Measurements from ENCODE around the gene SGK1. TPM values are rescaled to one million over a fixed set of nuclear protein-coding genes. Genes with fewer than 3 reads are reported as not detected.

SGK1 gene
- total RNA-seq, 1 experiment from 2014 or later, result 42.6 TPM

- Mint-ChIP-seq H3K4me3 (ENCODE audit: unreplicated experiment) (no peak overlapping the region), H3K27ac (ENCODE audit: unreplicated experiment) (no peak overlapping the region), H3K36me3 (ENCODE audit: insufficient read depth, unreplicated experiment) (peaks cover 10% of the 10 kb centered on the region), H3K9me3 (ENCODE audit: unreplicated experiment) (peaks cover 9% of the 10 kb centered on the region), H3K4me1 (ENCODE audit: low read depth, unreplicated experiment) (peaks cover 18% of the 10 kb centered on the region), H3K27me3 (ENCODE audit: insufficient read depth, unreplicated experiment) (no peaks in the 10 kb centered on the region)
- Histone ChIP-seq H3K4me3 (ENCODE audit: low read depth, low read length) (no peak overlapping the region), H3K9me3 (no peaks in the 10 kb centered on the region), H3K27me3 (replicated peaks; ENCODE audit: control insufficient read depth, insufficient read depth, low read length) (no peaks in the 10 kb centered on the region), H3K4me1 (peaks cover 20% of the 10 kb centered on the region), H3K36me3 (ENCODE audit: control insufficient read depth, insufficient read depth, low read length) (no peaks in the 10 kb centered on the region)
- ChIA-PET POLR2A (no interaction called here), CTCF (no interaction called here)
- intact Hi-C loops (cut with micrococcal nuclease; ENCODE audit: unreplicated experiment), result no loop called here
- BruUV-seq (replicated peaks), result no TSS peak
- TF ChIP-seq CTCF (IDR thresholded peaks at IDR 0.05; ENCODE audit: insufficient read depth in 1 of 2, low read depth in 1 of 2, low read length in 1 of 2, severe bottlenecking in 1 of 2, unreplicated experiment in 1 of 2), result no peak
- DNase-seq, result no peak
Measured at GRCh38 chr6:134245706-134246105, 72.2 kb downstream of the SGK1 start.

- H3K9me3 Mint-ChIP-seq (ENCODE audit: unreplicated experiment), result peaks cover 9% of the 10 kb centered on the region
- BruUV-seq (replicated peaks), result no TSS peak
- Histone ChIP-seq H3K4me1 (peaks cover 15% of the 10 kb centered on the region), H3K36me3 (ENCODE audit: control insufficient read depth, insufficient read depth, low read length) (no peaks in the 10 kb centered on the region), H3K9me3 (no peaks in the 10 kb centered on the region), H3K27me3 (replicated peaks; ENCODE audit: control insufficient read depth, insufficient read depth, low read length) (no peaks in the 10 kb centered on the region), H3K4me3 (ENCODE audit: low read depth, low read length) (no peak overlapping the region)
- CTCF ChIA-PET, result no interaction called here
- POLR2A ChIA-PET, result no interaction called here
- intact Hi-C loops (cut with micrococcal nuclease; ENCODE audit: unreplicated experiment), result no loop called here
- peaks cover 10% of the 10 kb centered on the region for H3K36me3 Mint-ChIP-seq (ENCODE audit: insufficient read depth, unreplicated experiment)
- no peak overlapping the region for H3K4me3 Mint-ChIP-seq (ENCODE audit: unreplicated experiment)
- DNase-seq, result no peak
- no peak for TF ChIP-seq CTCF (IDR thresholded peaks at IDR 0.05; ENCODE audit: insufficient read depth in 1 of 2, low read depth in 1 of 2, low read length in 1 of 2, severe bottlenecking in 1 of 2, unreplicated experiment in 1 of 2)
- H3K4me1 Mint-ChIP-seq (ENCODE audit: low read depth, unreplicated experiment), result peaks cover 17% of the 10 kb centered on the region
- no peaks in the 10 kb centered on the region for H3K27me3 Mint-ChIP-seq (ENCODE audit: insufficient read depth, unreplicated experiment)
- H3K27ac Mint-ChIP-seq (ENCODE audit: unreplicated experiment), result no peak overlapping the region
Measured at GRCh38 chr6:134245041-134245440, 72.9 kb downstream of the SGK1 start.

- Mint-ChIP-seq H3K4me3 (ENCODE audit: unreplicated experiment) (no peak overlapping the region), H3K27ac (ENCODE audit: unreplicated experiment) (no peak overlapping the region), H3K9me3 (ENCODE audit: unreplicated experiment) (peaks cover 9% of the 10 kb centered on the region), H3K27me3 (ENCODE audit: insufficient read depth, unreplicated experiment) (no peaks in the 10 kb centered on the region), H3K4me1 (ENCODE audit: low read depth, unreplicated experiment) (peaks cover 6% of the 10 kb centered on the region), H3K36me3 (ENCODE audit: insufficient read depth, unreplicated experiment) (no peaks in the 10 kb centered on the region)
- Histone ChIP-seq H3K4me3 (ENCODE audit: low read depth, low read length) (no peak overlapping the region), H3K36me3 (ENCODE audit: control insufficient read depth, insufficient read depth, low read length) (no peaks in the 10 kb centered on the region), H3K4me1 (no peaks in the 10 kb centered on the region), H3K27me3 (replicated peaks; ENCODE audit: control insufficient read depth, insufficient read depth, low read length) (no peaks in the 10 kb centered on the region), H3K9me3 (no peaks in the 10 kb centered on the region)
- DNase-seq, result no peak
- ChIA-PET POLR2A (no interaction called here), CTCF (no interaction called here)
- intact Hi-C loops (cut with micrococcal nuclease; ENCODE audit: unreplicated experiment), result no loop called here
- TF ChIP-seq CTCF (IDR thresholded peaks at IDR 0.05; ENCODE audit: insufficient read depth in 1 of 2, low read depth in 1 of 2, low read length in 1 of 2, severe bottlenecking in 1 of 2, unreplicated experiment in 1 of 2), result no peak
- no TSS peak for BruUV-seq (replicated peaks)
Measured at GRCh38 chr6:134240665-134241431, 77.1 kb downstream of the SGK1 start.

Data from Caco-2 (cell line).